CD14-positive monocyte (primary cell): ENCODE measurements around the gene POSTN. TPM values are rescaled to one million over a fixed set of nuclear protein-coding genes. Genes with fewer than 3 reads are reported as not detected.

Source experiments
- DNase-seq, 3 donors: peaks; one replicate each; pipeline ENCODE4 v3.0.0-alpha.2; 2011 to 2022
- H2AFZ ChIP-seq: 2 replicates; pipeline ENCODE4 v1.6.0; 2012; ENCODE audit warnings: mild to moderate bottlenecking, low read depth, low read length, inconsistent platforms; ENCODE audit not compliant: insufficient read depth, poor library complexity, severe bottlenecking
- H3K27ac ChIP-seq, 2 donors: 1 replicate in 1 of 2; 2 replicates in 1 of 2; pipeline ENCODE4 v1.5.1; 2012 to 2013; ENCODE audit warnings: low read length in 2 of 2, control low read depth in 1 of 2, inconsistent platforms in 1 of 2, low read depth in 1 of 2, mild to moderate bottlenecking in 1 of 2
- H3K27me3 ChIP-seq, 2 donors: one replicate each; pipeline versions ENCODE4 v1.6.0 to v1.6.1; 2011 to 2013; ENCODE audit warnings: low read length in 2 of 2; ENCODE audit not compliant: control insufficient read depth in 2 of 2, insufficient read depth in 2 of 2
- H3K36me3 ChIP-seq, 2 donors: replicated peaks in 1 of 2; 1 replicate in 1 of 2; 2 replicates in 1 of 2; pipeline versions ENCODE4 v1.5.1 to v1.6.1; 2012 to 2013; ENCODE audit warnings: low read length in 2 of 2, control low read depth in 1 of 2, inconsistent platforms in 1 of 2, mild to moderate bottlenecking in 1 of 2; ENCODE audit not compliant: insufficient read depth in 2 of 2, control insufficient read depth in 1 of 2
- H3K4me1 ChIP-seq, 2 donors: 1 replicate in 1 of 2; 2 replicates in 1 of 2; pipeline versions ENCODE4 v1.5.1 to v1.6.1; 2012 to 2013; ENCODE audit warnings: low read length in 2 of 2, control low read depth in 1 of 2, inconsistent platforms in 1 of 2, mild to moderate bottlenecking in 1 of 2, moderate library complexity in 1 of 2; ENCODE audit not compliant: insufficient read depth in 2 of 2, control insufficient read depth in 1 of 2
- H3K4me2 ChIP-seq: replicated peaks from 2 replicates; pipeline ENCODE3; 2012; ENCODE audit warnings: low read length, moderate library complexity, mild to moderate bottlenecking; ENCODE audit not compliant: poor library complexity, severe bottlenecking; ENCODE audit errors: extremely low read depth
- H3K4me3 ChIP-seq, 3 experiments: fragments of 200-600 bp in 1 of 3; sonication (generic) in 1 of 3; replicated peaks in 1 of 3; 1 replicate in 2 of 3; 2 replicates in 1 of 3; pipeline ENCODE4 v1.5.1; 2011 to 2013; ENCODE audit warnings: low read length in 3 of 3, mild to moderate bottlenecking in 3 of 3, control low read depth in 2 of 3, low read depth in 2 of 3, inconsistent platforms in 1 of 3, moderate library complexity in 1 of 3
- H3K79me2 ChIP-seq: 2 replicates; pipeline ENCODE4 v1.6.0; 2012; ENCODE audit warnings: mild to moderate bottlenecking, control low read depth, inconsistent platforms, low read length, moderate library complexity; ENCODE audit not compliant: insufficient read depth
- H3K9ac ChIP-seq: 2 replicates; pipeline ENCODE4 v1.6.0; 2017; ENCODE audit warnings: low read length, mild to moderate bottlenecking; ENCODE audit not compliant: insufficient read depth, poor library complexity, severe bottlenecking
- H3K9me3 ChIP-seq, 2 donors: replicated peaks in 1 of 2; 1 replicate in 1 of 2; 2 replicates in 1 of 2; pipeline versions ENCODE4 v1.5.1 to v1.6.1; 2012 to 2013; ENCODE audit warnings: low read length in 2 of 2, control low read depth in 1 of 2; ENCODE audit not compliant: control insufficient read depth in 1 of 2, insufficient read depth in 1 of 2
- H4K20me1 ChIP-seq: 2 replicates; pipeline ENCODE4 v1.6.0; 2012; ENCODE audit warnings: mild to moderate bottlenecking, low read length, control low read depth, moderate library complexity; ENCODE audit not compliant: insufficient read depth
- H3K27ac Mint-ChIP-seq, 7 donors: one replicate each; pipeline ENCODE4 v1.8.0; 2020; ENCODE audit warnings: mild to moderate bottlenecking in 7 of 7, mixed read lengths in 7 of 7, moderate library complexity in 6 of 7, inconsistent platforms in 2 of 7
- H3K27me3 Mint-ChIP-seq, 3 donors: one replicate each; pipeline ENCODE4 v1.8.0; 2021 to 2022; ENCODE audit warnings: low read depth in 3 of 3, mild to moderate bottlenecking in 3 of 3, mixed read lengths in 3 of 3, moderate library complexity in 3 of 3, inconsistent platforms in 1 of 3
- H3K36me3 Mint-ChIP-seq, 2 donors: one replicate each; pipeline ENCODE4 v1.8.0; 2020; ENCODE audit warnings: mixed read lengths in 2 of 2, inconsistent platforms in 1 of 2, mild to moderate bottlenecking in 1 of 2
- H3K4me1 Mint-ChIP-seq: one replicate; pipeline ENCODE4 v1.8.0; 2020; ENCODE audit warnings: mild to moderate bottlenecking, mixed read lengths
- H3K4me3 Mint-ChIP-seq, 2 donors: one replicate each; pipeline ENCODE4 v1.8.0; 2020; ENCODE audit warnings: mild to moderate bottlenecking in 2 of 2, mixed read lengths in 2 of 2, moderate library complexity in 1 of 2
- H3K9me3 Mint-ChIP-seq, 7 donors: one replicate each; pipeline ENCODE4 v1.8.0; 2020 to 2022; ENCODE audit warnings: mixed read lengths in 7 of 7, mild to moderate bottlenecking in 6 of 7, moderate library complexity in 6 of 7, inconsistent platforms in 2 of 7
- CTCF ChIP-seq: fragments of 200-600 bp; IDR thresholded peaks from one replicate; pipeline ENCODE4 v1.8.0; 2022; ENCODE audit warnings: antibody characterized with exemption, mild to moderate bottlenecking
- WGBS: methylation state at CpG from one replicate; pipeline ENCODE4 v1.1.5; 2013; ENCODE audit warnings: missing lambda C conversion rate; ENCODE audit not compliant: insufficient coverage; 5-methylcytosine and 5-hydroxymethylcytosine counted together
- intact Hi-C, 2 donors: fragments of 100-400 bp; cut with micrococcal nuclease; formaldehyde crosslinking; loops; one replicate each; pipeline versions ENCODE4 v1.15.0 to v1.15.1; 2023
- polyA plus RNA-seq, 3 donors: library from polyadenylated mRNA; depleted of rRNA in 1 of 3; unstranded in 2 of 3; stranded (reverse) in 1 of 3; fragments of 300-500 nt in 2 of 3; fragments of >200 nt in 1 of 3; fragmentation: Illumina TruSeq in 2 of 3; gene quantifications; 1 replicate in 2 of 3; 2 replicates in 1 of 3; pipeline ENCODE4 v1.2.3, GENCODE V29; 2012 to 2021

The POSTN gene
- polyA plus RNA-seq, 3 donors: not detected

GRCh38 chr13:37616131-37616530 is 17.6 kb upstream of the POSTN start:
- Histone ChIP-seq H3K9ac (no peak overlapping the region), H3K27me3 (no peaks in the 10 kb centered on the region), H3K36me3 (no peaks in the 10 kb centered on the region), H4K20me1 (no peaks in the 10 kb centered on the region), H3K4me3 (no peak overlapping the region), H2AFZ (no peak overlapping the region), H3K4me2 (no peak overlapping the region), H3K27ac (no peak overlapping the region), H3K79me2 (no peaks in the 10 kb centered on the region), H3K9me3 (no peaks in the 10 kb centered on the region), H3K4me1 (no peaks in the 10 kb centered on the region)
- H3K36me3 Mint-ChIP-seq: no peaks in the 10 kb centered on the region
- TF ChIP-seq CTCF: no peak
- no peak overlapping the region for H3K27ac Mint-ChIP-seq
- no peak for DNase-seq
- H3K4me3 Mint-ChIP-seq: no peak overlapping the region
- H3K4me1 Mint-ChIP-seq: no peaks in the 10 kb centered on the region
- no CpG with 5 or more reads among the region's 1 CpG for WGBS
- no peaks in the 10 kb centered on the region for H3K27me3 Mint-ChIP-seq
- intact Hi-C loops: no loop called here
- peaks cover 0 to 2% (median 0%) of the 10 kb centered on the region in 7 donors for H3K9me3 Mint-ChIP-seq

DNA sequence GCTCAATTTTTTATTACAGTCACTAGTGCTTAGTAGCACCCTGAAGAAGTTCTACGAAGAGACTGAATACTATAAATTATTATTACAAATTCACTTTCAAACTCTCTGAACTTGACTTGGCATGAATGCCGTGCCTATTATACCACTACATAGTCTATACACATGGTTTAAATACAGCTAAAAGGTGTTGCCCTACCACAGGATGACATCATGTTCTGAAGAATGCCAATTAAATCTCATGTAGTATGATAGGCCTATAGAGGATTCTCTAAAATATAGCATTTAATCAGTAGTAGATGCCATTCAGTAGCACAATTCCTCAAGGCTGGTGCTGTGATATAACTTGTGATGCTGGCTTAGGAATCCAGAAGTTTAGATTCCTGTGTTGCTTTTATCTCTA is 16.7 kb upstream of the POSTN start:
- Mint-ChIP-seq H3K4me1 (no peaks in the 10 kb centered on the region), H3K4me3 (no peak overlapping the region)
- TF ChIP-seq CTCF: no peak

More for the DNA sequence above, 16.7 kb upstream of the POSTN start:
- Histone ChIP-seq H3K36me3 (no peaks in the 10 kb centered on the region), H3K4me3 (no peak overlapping the region), H3K79me2 (no peaks in the 10 kb centered on the region), H3K9ac (no peak overlapping the region), H4K20me1 (no peaks in the 10 kb centered on the region), H3K4me1 (no peaks in the 10 kb centered on the region), H2AFZ (no peak overlapping the region), H3K4me2 (no peak overlapping the region), H3K27ac (no peak overlapping the region), H3K27me3 (no peaks in the 10 kb centered on the region), H3K9me3 (no peaks in the 10 kb centered on the region)
- Mint-ChIP-seq H3K27me3 (no peaks in the 10 kb centered on the region), H3K36me3 (no peaks in the 10 kb centered on the region), H3K9me3 (peaks cover 0 to 2% (median 0%) of the 10 kb centered on the region in 7 donors), H3K27ac (no peak overlapping the region)
- intact Hi-C loops: no loop called here
- 60% methylated on average over 1 of the region's 2 CpGs for WGBS
- no peak for DNase-seq
